G401 (cell line): ENCODE measurements around the gene CASTOR1. TPM values are rescaled to one million over a fixed set of nuclear protein-coding genes. Genes with fewer than 3 reads are reported as not detected.

Experiments used
- DNase-seq: peaks from one replicate; pipeline ENCODE4 v3.0.0-alpha.2; 2015; ENCODE audit warnings: low spot score
- in situ Hi-C: cut with HindIII; loops from 2 replicates; pipeline ENCODE4 v1.10.0; 2016; ENCODE audit warnings: low sequenced_read_pairs, mixed read lengths
- total RNA-seq: library from RNA; depleted of rRNA; stranded (reverse); fragments of >200 nt; shearing (Covaris generic); gene quantifications from 2 replicates; pipeline ENCODE4 v1.2.3, GENCODE V29; 2014

Gene CASTOR1
- total RNA-seq, 1 experiment from 2014 or later, result 9.8 TPM

DNA sequence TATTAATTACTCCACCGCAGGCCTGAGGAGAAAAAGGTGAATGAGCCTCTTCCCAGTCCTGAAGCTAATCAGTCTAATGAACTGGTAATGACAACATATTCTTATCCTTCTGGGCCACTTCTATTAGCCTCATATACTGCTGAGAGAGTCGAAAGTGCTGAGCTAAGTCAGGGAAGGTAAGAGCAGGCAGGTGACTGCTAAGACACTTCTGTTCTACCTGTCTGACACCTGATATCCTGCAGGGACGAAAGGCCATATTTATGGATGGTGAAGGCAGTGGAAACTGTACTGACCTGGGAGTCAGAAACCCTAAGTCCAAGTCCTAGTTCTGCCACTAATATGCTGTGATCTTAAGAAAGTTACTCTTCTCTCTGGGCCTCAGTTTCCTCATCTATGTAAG is 33.9 kb upstream of the CASTOR1 start:
- DNase-seq, result no peak
- in situ Hi-C loops, result no loop called here

DNA sequence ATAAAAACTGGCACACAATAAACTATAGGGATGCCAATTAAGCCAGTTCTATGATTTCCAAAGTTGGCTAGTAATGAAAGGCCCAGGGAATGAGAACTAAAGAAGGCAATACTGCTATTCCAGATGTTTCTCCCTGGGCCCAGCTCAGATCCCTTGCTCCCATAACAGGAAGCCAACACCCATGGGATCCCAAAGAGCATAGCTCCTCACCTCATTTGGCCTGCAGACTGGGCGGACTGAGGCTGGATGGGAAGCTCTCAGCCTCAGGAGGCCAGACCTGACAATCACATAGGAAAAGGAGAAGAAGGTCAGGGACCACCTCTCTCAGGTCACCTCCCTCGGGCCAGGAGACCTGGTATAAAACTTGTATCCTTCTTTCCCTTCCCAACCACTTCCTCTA is 32.2 kb upstream of the CASTOR1 start:
- no peak for DNase-seq
- in situ Hi-C loops, result no loop called here

DNA sequence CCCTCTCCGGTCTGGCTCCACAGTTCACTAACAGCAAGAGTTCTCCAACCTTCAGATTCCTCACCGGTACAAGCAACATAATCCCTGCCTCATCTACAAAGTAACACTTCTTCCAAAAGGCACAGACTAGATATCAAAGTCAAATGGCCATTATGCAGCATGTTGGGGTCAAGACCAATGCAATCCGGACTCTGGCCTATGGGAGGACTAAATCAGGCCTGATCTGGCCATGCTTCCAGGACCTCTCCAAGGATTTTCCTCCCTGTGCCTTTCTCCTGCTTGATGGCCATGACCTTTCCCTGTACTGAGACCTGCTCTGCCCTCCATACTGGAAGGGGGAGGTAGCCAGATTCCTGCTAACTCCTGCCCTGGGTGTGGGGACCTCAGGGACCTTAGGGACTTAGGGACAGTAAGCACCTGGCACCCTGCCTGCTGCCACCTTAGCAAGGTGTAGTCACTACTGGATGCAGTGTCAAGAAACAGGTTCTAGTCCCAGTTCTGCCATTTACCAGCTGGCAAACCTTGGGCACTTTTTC is 30.8 kb upstream of the CASTOR1 start:
- DNase-seq, result no peak
- in situ Hi-C loops, result no loop called here

DNA sequence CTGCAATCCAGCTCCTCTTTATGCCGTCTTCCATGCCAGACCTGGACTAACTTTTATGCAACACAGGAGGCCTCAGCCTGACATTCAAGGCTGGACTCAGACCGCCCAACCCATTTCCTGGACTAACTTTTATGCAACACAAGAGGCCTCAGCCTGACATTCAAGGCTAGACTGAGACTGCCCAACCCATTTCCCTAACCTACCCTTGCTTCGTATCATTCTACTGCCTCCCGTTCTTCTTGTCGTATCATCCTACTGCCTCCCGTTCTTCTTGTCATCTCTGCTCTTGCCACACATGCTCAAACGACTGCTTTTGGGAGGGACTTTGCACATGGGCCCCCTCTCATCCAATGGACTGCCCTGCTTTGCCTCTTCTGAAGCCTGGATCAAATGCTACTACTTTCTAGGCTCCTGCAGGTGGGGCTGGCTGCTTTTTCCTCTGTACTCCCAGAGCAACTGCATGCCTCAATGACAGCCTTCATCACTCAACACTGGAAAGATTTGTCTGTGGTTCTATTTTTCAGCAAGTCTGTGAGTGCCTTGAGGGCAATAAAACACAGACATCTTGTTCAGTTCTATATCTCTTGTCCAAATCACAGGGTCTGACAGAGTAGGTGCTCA is 29.6 kb upstream of the CASTOR1 start:
- DNase-seq, result no peak
- in situ Hi-C loops, result no loop called here

DNA sequence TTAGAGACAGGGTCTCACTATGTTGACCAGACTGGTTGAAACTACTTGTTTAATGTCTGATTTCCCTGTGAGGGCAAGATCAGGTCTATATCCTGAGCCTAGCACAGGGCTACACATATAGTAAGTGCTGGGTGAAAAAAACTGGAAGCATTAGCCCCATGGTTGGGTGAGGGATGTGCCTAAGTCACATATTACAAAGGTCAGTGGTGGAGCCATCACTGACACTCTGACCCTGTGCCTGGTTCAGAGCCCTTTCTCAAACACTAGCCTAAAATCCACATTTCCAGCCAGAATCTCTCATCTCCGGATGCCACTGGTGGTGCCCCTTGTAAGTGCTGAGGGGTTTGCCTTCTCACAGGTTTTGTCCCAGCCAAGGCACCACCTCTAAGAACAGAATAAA is 28.5 kb upstream of the CASTOR1 start:
- in situ Hi-C loops, result no loop called here
- no peak for DNase-seq

DNA sequence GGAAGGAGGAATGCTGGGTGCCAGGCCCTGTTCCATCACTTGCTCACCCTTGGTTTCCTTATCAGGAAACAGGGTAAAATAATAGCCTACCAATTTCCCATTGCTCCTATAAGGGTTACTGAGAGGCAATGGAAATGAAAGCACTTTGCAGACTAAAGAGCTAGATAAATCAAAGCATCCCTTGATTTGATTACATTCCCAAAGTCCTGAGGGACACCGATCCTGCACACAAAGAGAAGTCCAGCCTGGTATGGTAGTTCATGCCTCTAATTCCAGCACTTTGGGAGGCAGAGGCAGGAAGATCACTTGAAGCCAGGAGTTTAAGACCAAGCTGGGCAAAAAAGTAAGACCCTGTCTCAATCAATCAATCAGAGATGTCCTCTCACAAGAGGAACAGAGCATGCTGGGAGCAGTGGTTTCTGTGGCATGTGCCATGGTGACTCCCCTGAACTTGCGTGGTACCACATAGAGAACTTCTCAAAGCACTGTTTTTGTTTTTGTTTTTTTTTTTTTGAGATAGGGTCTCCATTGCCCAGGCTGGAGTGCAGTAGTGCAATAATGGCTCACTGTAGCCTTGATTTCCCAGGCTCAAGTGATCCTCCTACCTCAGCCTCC is 26.8 kb upstream of the CASTOR1 start:
- no peak for DNase-seq
- in situ Hi-C loops, result no loop called here

DNA sequence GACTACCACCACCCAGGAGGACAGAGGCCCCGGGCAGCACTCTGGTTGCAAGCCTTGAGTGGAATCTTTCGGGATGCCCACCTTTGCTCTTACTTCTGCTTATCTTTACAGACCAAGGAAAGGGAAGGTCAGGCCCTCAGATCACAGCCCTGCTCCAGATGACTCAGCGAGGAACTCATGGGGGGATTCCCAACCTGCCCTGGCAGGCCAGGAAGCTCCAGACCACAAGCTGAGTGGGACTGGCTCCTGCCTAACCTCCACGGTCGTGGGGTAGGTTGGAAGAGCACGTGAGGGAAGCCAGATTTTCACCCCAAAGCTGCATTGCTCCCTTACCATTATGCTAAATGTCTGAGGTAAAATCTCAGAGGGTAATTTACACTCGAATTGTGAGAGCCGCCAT is 25.6 kb upstream of the CASTOR1 start:
- in situ Hi-C loops, result no loop called here
- no peak for DNase-seq

DNA sequence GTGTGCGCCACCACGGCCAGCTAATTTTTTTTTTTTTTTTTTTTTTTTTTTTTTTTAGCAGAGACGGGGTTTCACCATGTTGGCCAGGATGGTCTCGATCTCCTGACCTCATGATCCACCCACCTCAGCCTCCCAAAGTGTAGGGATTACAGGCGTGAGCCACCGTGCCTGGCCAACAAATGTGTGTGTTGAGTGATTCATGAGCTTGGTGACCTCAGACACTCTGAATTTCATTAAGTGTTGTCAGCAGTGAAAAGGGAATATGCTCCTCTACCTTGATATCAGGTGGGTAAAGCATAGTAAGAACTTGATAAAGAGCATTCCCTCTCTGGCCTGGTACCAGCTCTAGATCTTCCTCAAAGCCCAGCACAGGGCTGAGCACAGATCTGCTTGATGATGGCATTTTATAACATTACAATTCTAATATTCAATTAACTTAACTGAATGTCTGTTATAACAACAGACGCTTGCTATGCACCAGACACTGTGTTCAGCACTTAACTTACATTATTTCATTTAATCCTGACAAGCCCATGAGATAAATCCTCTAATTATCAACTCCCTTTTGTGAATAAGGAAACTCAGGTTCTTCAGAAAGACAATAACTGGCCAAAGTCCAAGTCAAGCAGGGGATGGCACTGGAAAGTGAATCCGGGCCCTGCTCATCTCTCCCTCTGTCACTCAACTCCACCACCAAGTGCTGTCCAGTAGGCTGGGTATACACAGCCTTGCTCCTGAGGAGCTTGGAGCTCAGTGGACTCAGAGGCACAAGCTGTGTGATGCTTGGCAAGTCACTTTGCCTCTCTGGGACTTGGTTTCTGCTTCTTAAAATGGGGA is 24.4 kb upstream of the CASTOR1 start:
- DNase-seq, result no peak
- in situ Hi-C loops, result no loop called here

DNA sequence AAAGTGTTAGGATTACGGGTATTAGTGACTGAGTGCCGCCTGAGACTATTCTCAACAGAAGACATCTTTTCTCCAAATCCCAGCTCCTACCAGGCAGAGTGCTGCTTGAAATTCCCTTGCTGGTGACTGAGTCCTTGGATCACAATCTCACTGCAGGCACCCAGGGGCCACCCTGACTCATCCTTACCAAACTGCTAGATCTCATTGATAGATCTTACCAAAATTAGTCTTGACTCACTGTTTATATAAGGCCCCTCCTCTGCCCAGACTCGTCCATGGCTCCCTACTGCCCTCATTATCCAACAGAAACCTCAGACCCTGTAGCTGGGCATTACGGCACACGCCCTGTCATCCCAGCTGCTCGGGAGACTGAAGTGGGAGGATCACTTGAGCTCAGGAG is 22.7 kb upstream of the CASTOR1 start:
- in situ Hi-C loops, result no loop called here
- no peak for DNase-seq

DNA sequence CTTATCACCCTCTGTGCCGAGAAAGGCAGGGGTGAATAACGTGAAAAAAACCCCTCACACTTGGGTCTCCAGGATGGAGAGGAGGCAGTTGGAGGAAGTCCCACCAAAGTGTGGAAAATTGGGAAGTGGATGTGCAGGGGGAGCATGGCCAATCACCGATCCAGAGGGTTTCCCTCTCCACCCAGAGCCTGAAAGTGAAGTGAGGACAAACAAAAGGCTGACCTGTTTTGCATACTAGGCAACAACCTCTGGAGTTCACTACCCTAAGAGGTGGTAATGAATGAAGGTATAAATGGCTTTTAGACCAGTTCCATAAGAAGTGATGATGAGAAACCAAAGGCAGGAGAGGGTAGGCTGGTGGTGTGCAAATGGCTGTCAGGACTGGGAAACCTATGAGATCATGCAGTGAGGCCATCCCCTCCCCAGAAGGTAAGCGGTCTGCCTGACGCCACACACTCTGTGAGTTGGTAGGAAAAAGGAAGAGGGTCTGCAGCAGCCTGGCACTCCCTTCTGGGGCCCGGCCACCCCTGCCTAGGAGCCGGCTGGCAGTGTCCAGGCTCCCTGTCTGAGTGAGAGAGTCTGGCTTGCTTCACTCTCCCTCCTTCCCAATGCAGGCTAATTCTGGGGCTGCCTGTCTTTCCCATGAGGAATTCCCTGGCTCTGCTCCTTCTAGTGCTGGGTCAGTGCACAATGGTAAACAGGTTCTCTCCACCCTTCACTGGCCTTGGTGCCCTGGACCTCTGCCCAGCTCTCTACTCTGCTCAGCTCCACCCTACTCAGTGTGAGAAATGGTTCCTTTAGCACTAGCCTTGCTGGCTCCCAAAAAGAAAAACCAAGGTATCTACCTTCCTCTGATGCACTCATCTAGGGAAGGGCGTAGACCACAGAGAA is 21.8 kb upstream of the CASTOR1 start:
- in situ Hi-C loops, result no loop called here
- peak; percentile 29 for DNase-seq

DNA sequence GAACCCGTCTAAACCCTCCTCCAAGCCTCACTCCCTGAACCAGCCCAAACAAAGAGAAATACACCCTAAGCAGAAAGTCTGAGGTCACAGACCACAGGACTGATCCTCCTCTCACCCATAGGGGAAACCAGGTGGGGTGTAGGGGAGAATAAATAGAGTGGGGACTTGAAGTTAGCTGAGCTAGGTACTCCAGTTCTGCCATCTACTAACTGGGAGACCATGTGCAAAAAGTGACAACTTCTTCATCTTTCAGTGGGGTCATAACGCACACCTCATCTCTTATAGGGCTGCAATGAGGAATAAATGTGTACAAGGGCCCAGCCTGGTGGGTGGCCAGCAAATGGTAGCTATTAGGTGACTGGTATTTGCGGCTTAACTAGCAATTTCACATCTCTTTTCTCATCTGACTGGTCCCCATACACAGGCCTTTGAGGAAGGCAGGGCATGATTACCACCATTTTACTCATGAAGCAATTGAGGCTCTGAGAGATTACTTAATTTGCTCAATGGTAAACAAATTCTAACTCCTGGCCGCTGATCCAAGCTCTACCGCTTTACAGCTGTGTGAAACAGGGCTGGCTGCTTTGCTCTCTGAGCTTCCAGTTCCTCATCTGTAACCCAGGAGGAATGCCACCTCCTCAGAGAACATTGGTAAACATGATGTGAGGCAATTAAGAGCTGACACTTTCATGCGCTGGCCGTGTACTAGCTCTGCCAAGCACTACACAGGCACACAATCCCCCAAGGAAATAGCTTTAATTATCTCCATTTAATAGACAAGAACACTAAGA is 20.8 kb upstream of the CASTOR1 start:
- in situ Hi-C loops, result no loop called here
- DNase-seq, result no peak

DNA sequence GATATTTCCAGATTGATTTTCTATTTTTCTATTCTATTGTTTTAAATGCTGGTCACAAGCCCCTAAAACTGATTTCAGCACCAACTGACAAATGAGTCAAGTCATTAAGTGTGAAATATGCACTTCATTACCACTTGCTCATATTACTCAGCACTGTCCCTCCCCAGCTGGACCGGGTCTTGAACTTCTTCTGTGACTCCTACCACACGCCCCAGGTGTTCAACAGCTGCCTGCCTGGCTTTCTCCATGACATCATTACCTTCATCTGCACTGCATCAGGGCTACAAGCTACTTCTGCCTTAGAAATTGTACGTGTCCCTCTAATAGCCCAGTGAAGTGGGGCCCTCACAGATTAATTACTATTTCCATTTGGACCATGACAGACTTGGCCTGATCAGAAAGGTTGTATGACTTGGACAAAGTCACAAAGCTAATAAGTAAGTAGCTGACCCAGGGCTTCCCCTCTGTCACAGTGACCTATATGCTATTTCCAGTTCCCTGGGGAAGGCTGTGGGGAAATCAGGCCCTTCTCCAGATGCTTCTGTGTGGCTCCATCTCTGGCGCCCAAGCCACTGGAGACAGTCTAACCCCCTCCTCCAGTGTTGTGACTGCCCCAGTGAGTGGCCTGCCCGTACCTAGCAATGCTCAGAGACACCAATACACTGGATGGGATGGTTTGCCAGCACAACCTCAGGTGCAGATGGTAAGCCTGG is 19.4 kb upstream of the CASTOR1 start:
- in situ Hi-C loops, result no loop called here
- DNase-seq, result no peak

DNA sequence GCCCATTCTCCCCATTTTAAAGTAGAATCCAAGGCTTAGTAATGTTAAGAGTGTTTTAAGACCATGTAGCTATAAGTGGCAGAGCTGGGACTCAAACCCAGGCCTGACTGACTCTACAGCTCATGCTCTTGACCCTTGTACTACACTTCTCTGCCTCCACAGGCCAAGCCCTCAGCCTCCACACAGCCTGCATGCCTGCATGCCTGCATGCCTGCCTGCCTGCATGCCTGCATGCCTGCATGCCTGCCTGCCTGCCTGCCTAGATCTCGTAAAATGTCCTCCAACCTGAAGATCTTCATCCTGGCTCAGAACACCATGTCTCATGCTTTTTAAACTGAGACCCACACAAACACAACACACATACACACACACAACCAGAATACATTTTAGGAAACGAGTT is 18.8 kb upstream of the CASTOR1 start:
- in situ Hi-C loops, result no loop called here
- no peak for DNase-seq

DNA sequence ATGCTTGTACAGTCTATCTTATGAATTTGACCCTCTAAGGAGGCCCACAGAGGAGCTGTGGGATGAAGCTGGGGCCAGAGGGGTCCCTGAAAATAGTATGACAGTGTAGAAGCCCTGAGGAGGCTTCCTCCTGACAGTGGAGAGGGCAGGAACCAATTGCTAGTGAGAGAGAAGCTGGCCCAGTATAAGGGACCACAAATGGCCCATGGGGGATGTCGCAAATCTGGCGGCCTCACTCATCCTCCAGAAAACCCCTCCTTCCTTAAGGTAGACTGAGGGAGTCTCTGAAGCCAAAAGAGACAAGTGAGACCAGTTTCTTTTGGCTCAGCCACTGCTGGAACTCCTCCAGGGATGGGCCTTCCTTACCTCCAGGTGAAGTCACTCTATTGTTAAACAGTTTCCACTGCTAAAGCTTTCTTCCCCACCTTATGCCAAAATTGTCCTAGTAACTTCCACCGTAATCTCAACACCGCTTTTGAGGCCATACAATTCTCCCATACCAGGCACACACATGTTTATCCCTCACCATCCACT is 17.8 kb upstream of the CASTOR1 start:
- no peak for DNase-seq
- in situ Hi-C loops, result no loop called here

DNA sequence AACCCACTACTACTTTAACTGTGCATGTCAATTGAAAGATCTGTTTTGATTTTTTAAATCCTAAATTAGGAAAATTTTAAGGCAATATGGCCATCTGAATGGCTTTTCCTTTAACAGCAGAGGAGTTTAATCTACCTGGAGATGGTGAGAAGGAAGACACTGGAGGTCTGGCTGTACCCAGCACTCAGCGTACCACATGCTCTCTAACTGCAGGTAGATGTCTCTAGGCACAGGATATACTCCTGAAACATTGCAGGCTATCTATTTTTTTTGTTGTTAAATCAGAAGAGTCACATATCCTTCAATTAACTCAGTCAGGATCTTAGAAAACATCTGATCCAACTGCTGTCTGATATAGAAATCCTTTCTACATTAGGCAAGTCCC is 17.3 kb upstream of the CASTOR1 start:
- DNase-seq, result no peak

DNA sequence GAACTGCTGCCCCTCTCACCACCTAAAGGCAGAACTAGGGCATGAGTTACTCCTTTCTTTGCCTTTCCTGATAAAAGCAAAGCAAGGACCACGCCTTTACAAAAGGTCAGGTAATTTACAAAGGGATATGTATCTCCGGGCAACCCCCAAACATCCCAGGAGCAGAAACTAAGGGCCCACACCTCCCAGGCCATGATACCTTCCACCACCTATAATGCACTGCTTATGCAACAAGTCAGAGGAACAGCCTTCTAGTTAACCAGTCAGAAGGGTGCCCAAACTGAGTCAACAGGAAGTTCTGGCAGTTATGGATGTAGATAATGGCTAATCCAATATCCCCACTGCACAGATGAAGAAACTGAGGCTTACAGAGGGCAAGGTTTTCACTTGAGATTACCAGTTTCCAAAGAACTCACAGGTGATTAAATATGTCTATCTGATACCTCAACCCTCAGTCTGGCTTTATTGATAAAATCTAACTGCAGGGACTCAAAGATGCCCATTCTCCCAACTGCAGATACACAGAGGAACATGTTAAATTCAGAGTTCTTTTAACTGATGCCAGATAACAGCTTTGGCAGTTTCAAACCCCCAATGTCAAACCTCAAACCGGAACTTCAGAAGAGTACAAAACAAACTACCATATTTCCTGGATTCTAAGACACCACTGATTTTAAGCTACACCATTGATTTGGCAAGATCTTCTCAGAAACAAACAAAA is 16.8 kb upstream of the CASTOR1 start:
- no peak for DNase-seq
- in situ Hi-C loops, result no loop called here

More for the DNA sequence above, 17.3 kb upstream of the CASTOR1 start:
- in situ Hi-C loops, result no loop called here

DNA sequence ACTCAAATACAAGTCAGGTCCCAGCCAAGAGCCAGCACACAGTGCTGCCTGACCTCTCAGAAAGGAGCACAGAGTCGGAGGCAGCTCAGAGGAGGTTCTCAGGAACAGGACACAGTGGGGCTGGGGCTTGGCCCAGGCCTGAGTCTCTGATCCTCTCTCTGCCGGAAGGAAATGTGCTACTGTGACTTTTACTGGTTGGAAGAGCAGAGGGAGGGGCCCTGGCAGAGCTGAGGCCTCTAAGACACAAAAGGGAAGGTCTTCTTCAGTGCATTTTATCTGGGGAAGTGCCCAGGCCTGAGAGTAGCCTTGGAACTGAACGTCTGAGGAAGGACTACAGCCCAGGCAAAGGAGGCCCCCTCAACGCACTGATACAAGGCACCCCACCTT is 16.2 kb upstream of the CASTOR1 start:
- in situ Hi-C loops, result no loop called here
- peak; percentile 32 for DNase-seq
